DOHH2 (cell line): ENCODE data around the gene FAM20C.
"Not testable (repeated sequence)": the region's sequence is repeated elsewhere in the genome, so short reads cannot be mapped to it uniquely, and the experiment has no call there.

Experiments used
- CTCF ChIP-seq: fragments of 200-600 bp; sonication (generic); IDR thresholded peaks from one replicate; pipeline ENCODE4 v1.5.1; 2014; ENCODE audit warnings: antibody characterized with exemption, mild to moderate bottlenecking, low read depth, low read length; ENCODE audit not compliant: poor library complexity, severe bottlenecking
- EZH2phosphoT487 ChIP-seq: fragments of 200-600 bp; sonication (generic); IDR thresholded peaks from 2 replicates; pipeline ENCODE4 v1.6.1; 2017; ENCODE audit warnings: borderline replicate concordance, mild to moderate bottlenecking, antibody characterized with exemption, low read length, moderate library complexity, mixed read lengths

- TF ChIP-seq CTCF: peak; percentile 68
- TF ChIP-seq EZH2phosphoT487: not testable (repeated sequence)
These were observed 70.4 kb downstream of the FAM20C start for GRCh38 chr7:262631-263311.
